ENCODE results near the gene L3MBTL3. TPM values are rescaled to one million over a fixed set of nuclear protein-coding genes. Genes with fewer than 3 reads are reported as not detected.

The L3MBTL3 gene
- total RNA-seq, 1 experiment from 2014 or later = 14.3 TPM

DNA sequence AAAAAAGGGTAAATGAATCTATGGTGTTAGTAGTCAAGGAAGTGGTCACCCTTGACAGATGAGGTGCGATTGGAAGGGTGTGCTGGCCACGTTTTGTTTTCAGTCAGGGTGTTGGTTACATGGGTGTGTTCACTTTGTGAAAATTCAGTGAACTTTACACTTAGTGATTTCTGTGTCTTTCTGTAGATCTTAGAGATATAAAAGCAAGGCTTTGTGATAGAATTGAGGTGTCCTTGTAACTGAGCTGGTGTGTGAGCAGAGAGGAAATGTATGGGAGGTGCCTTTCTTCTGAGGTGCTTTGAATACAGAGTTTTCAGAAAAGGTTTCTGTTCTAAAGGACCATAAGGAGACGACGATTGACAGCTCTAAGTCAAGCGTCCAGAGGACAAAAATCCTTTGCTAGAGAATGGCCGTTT is 113.9 kb downstream of the L3MBTL3 start:
- Mint-ChIP-seq H3K4me1 (ENCODE audit: low read depth, unreplicated experiment) (no peaks in the 10 kb centered on the region), H3K27ac (ENCODE audit: unreplicated experiment) (no peak overlapping the region), H3K9me3 (ENCODE audit: unreplicated experiment) (no peaks in the 10 kb centered on the region), H3K36me3 (ENCODE audit: insufficient read depth, unreplicated experiment) (no peaks in the 10 kb centered on the region), H3K4me3 (ENCODE audit: unreplicated experiment) (no peak overlapping the region), H3K27me3 (ENCODE audit: insufficient read depth, unreplicated experiment) (no peaks in the 10 kb centered on the region)
- Histone ChIP-seq H3K36me3 (ENCODE audit: control insufficient read depth, insufficient read depth, low read length) (no peaks in the 10 kb centered on the region), H3K4me1 (no peaks in the 10 kb centered on the region), H3K9me3 (no peaks in the 10 kb centered on the region), H3K27me3 (replicated peaks; ENCODE audit: control insufficient read depth, insufficient read depth, low read length) (no peaks in the 10 kb centered on the region), H3K4me3 (ENCODE audit: low read depth, low read length) (no peak overlapping the region)
- ChIA-PET CTCF (no interaction called here), POLR2A (no interaction called here)
- intact Hi-C loops (cut with micrococcal nuclease; ENCODE audit: unreplicated experiment) = no loop called here
- no peak for TF ChIP-seq CTCF (IDR thresholded peaks at IDR 0.05; ENCODE audit: insufficient read depth in 1 of 2, low read depth in 1 of 2, low read length in 1 of 2, severe bottlenecking in 1 of 2, unreplicated experiment in 1 of 2)
- BruUV-seq (replicated peaks) = no TSS peak
- no peak for DNase-seq

DNA sequence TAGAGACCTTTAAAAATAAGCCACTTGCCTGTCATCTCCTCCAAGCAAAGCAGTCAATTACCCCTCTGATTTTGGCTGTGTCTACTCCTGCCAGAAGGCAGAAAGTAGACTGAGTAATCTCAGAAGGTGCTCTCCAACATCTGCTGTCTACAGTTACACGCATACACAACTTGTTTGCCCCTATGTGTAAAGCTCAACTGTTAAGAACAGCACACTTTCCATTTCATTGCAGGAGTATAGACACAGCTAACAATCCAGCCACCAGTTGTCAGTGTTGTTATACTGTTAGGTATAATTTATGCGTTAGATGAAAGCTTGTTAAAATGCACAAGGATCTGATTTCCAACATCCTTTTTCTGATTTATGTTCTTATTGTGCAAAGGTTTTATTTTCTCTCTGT is 116.2 kb downstream of the L3MBTL3 start:
- Mint-ChIP-seq H3K4me3 (ENCODE audit: unreplicated experiment) (no peak overlapping the region), H3K4me1 (ENCODE audit: low read depth, unreplicated experiment) (peaks cover 12% of the 10 kb centered on the region), H3K27me3 (ENCODE audit: insufficient read depth, unreplicated experiment) (no peaks in the 10 kb centered on the region), H3K36me3 (ENCODE audit: insufficient read depth, unreplicated experiment) (no peaks in the 10 kb centered on the region), H3K9me3 (ENCODE audit: unreplicated experiment) (no peaks in the 10 kb centered on the region), H3K27ac (ENCODE audit: unreplicated experiment) (no peak overlapping the region)
- intact Hi-C loops (cut with micrococcal nuclease; ENCODE audit: unreplicated experiment) = no loop called here
- Histone ChIP-seq H3K4me3 (ENCODE audit: low read depth, low read length) (no peak overlapping the region), H3K9me3 (no peaks in the 10 kb centered on the region), H3K4me1 (peaks cover 16% of the 10 kb centered on the region), H3K36me3 (ENCODE audit: control insufficient read depth, insufficient read depth, low read length) (no peaks in the 10 kb centered on the region), H3K27me3 (replicated peaks; ENCODE audit: control insufficient read depth, insufficient read depth, low read length) (no peaks in the 10 kb centered on the region)
- no peak for TF ChIP-seq CTCF (IDR thresholded peaks at IDR 0.05; ENCODE audit: insufficient read depth in 1 of 2, low read depth in 1 of 2, low read length in 1 of 2, severe bottlenecking in 1 of 2, unreplicated experiment in 1 of 2)
- BruUV-seq (replicated peaks) = no TSS peak
- no peak for DNase-seq
- ChIA-PET POLR2A (no interaction called here), CTCF (no interaction called here)

- Histone ChIP-seq H3K9me3 (no peaks in the 10 kb centered on the region), H3K4me1 (peaks cover 17% of the 10 kb centered on the region), H3K27me3 (replicated peaks; ENCODE audit: control insufficient read depth, insufficient read depth, low read length) (no peaks in the 10 kb centered on the region), H3K36me3 (ENCODE audit: control insufficient read depth, insufficient read depth, low read length) (no peaks in the 10 kb centered on the region), H3K4me3 (ENCODE audit: low read depth, low read length) (no peak overlapping the region)
- ChIA-PET CTCF (no interaction called here), POLR2A (no interaction called here)
- Mint-ChIP-seq H3K4me1 (ENCODE audit: low read depth, unreplicated experiment) (peaks cover 12% of the 10 kb centered on the region), H3K27ac (ENCODE audit: unreplicated experiment) (no peak overlapping the region), H3K9me3 (ENCODE audit: unreplicated experiment) (no peaks in the 10 kb centered on the region), H3K27me3 (ENCODE audit: insufficient read depth, unreplicated experiment) (no peaks in the 10 kb centered on the region), H3K4me3 (ENCODE audit: unreplicated experiment) (no peak overlapping the region), H3K36me3 (ENCODE audit: insufficient read depth, unreplicated experiment) (peaks cover 4% of the 10 kb centered on the region)
- TF ChIP-seq CTCF (IDR thresholded peaks at IDR 0.05; ENCODE audit: insufficient read depth in 1 of 2, low read depth in 1 of 2, low read length in 1 of 2, severe bottlenecking in 1 of 2, unreplicated experiment in 1 of 2) = no peak
- DNase-seq = no peak
- intact Hi-C loops (cut with micrococcal nuclease; ENCODE audit: unreplicated experiment) = no loop called here
- no TSS peak for BruUV-seq (replicated peaks)
Observed at GRCh38 chr6:130136798-130137197, 118.4 kb downstream of the L3MBTL3 start.

All from Caco-2 (cell line).